AG04450 (cell line): Measurements from ENCODE around the gene C9orf57. TPM values are rescaled to one million over a fixed set of nuclear protein-coding genes. Genes with fewer than 3 reads are reported as not detected.

Experiments used
- CTCF ChIA-PET: fragments of 300-600, 350-600 bp; formaldehyde crosslinking; extraction: SDS; loops from one replicate; lab custom pipeline; 2022; ENCODE audit warnings: antibody characterized with exemption, inconsistent platforms; lab: Charles Lee
- POLR2A ChIA-PET: fragments of 350-600 bp; formaldehyde crosslinking; extraction: SDS; loops from one replicate; lab custom pipeline; 2021; ENCODE audit warnings: antibody characterized with exemption, inconsistent platforms; lab: Yijun Ruan, JAX
- DNase-seq: peaks from one replicate; pipeline ENCODE4 v3.0.0-alpha.2; 2011; ENCODE audit warnings: low read depth, low spot score
- H3K27ac ChIP-seq: one replicate; pipeline ENCODE4 v1.5.1; 2012; ENCODE audit warnings: low read depth, low read length, control low read depth
- H3K27me3 ChIP-seq: one replicate; pipeline ENCODE4 v1.6.0; 2012; ENCODE audit warnings: low read length; ENCODE audit not compliant: control insufficient read depth, insufficient read depth
- H3K4me3 ChIP-seq: 2 replicates; pipeline ENCODE4 v1.5.1; 2011; ENCODE audit warnings: mild to moderate bottlenecking, low read depth, low read length, control low read depth
- H3K9me3 ChIP-seq: 2 replicates; pipeline ENCODE4 v1.5.1; 2012; ENCODE audit warnings: low read length; ENCODE audit not compliant: control insufficient read depth, insufficient read depth
- polyA plus RNA-seq: library from polyadenylated mRNA; depleted of rRNA; stranded (reverse); fragments of >200 nt; gene quantifications from 2 replicates; pipeline ENCODE4 v1.2.3, GENCODE V29; 2011
- TF ChIP-seq, protein P1 (sequence below): IDR thresholded peaks from 2 replicates; pipeline ENCODE4 v1.5.1; 2011; ENCODE audit warnings: low read depth, low read length, control low read depth, inconsistent platforms

C9orf57 gene
- polyA plus RNA-seq, 1 experiment: not detected

DNA sequence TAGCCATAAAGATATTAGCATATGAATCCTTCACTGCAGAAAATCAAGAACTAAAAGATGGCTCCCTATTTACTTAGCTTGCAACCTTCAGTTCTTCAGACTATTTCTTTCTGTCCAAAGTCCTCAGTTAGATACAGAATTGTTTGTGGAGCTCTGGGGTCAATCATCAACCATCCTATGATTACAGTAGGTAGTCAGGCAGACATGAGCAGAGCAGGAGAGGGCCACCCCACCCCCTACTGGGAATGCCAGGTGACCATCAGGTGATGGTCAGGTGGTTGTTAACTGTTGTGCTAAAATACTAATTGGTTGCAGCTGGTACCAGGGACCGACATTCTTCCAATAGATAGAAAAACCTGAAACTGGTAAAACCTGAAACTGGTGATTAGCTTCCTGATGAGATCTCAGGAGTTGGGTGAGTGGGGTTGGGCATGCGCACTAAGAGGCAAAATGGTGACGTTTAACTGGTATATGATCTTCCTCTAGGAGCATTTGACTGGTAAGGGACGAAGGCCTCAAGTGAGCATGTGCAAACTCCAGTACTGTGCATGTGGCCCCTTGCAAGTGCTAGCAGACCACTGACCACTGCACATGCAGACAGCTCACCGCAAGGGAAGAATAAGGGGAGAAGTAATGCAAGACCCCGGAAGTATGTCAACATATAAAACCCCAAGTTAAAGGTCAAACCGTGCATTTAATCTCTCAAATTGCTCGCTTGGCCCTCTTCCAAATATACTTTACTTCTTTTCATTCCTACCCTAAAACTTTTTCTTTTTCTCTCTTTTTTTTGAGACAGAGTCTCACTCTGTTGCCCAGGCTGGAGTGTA is 13.6 kb downstream of the C9orf57 start:
- ChIA-PET CTCF (interaction anchor here (0.7 to 2.8 kb wide), 3 partner anchors 8 to 775 kb away, joined by 4 to 16 read pairs (median 5); no protein-coding TSS in a partner anchor), POLR2A (no interaction called here)
- H3K4me3 ChIP-seq: no peak overlapping the region
- DNase-seq: no peak
- H3K27me3 ChIP-seq: peaks cover 4% of the 10 kb centered on the region
- no peak overlapping the region for H3K27ac ChIP-seq
- TF ChIP-seq, protein P1, sequence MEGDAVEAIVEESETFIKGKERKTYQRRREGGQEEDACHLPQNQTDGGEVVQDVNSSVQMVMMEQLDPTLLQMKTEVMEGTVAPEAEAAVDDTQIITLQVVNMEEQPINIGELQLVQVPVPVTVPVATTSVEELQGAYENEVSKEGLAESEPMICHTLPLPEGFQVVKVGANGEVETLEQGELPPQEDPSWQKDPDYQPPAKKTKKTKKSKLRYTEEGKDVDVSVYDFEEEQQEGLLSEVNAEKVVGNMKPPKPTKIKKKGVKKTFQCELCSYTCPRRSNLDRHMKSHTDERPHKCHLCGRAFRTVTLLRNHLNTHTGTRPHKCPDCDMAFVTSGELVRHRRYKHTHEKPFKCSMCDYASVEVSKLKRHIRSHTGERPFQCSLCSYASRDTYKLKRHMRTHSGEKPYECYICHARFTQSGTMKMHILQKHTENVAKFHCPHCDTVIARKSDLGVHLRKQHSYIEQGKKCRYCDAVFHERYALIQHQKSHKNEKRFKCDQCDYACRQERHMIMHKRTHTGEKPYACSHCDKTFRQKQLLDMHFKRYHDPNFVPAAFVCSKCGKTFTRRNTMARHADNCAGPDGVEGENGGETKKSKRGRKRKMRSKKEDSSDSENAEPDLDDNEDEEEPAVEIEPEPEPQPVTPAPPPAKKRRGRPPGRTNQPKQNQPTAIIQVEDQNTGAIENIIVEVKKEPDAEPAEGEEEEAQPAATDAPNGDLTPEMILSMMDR: no peak
- H3K9me3 ChIP-seq: no peaks in the 10 kb centered on the region

DNA sequence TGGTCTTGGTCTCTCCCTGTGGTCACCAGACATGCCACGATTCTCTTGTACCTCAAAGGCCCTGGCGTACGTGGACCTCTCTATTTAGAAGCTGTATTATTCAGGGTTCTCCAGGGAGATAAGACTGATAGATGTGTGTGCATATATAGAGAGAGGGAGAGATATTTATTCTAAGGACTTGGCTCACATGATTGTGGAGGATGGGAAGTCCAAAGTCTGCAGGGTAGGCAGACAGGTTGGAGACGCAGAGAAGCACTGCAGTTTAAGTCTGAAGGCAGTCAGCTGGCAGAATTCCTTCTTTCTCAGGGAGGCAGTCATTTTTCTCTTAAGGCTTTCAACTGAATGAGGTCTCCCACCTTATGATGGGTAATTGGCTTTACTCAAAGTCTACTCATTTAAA is 16.3 kb downstream of the C9orf57 start:
- no peak overlapping the region for H3K27ac ChIP-seq
- no peak for DNase-seq
- TF ChIP-seq, protein P1: no peak
- H3K4me3 ChIP-seq: no peak overlapping the region
- H3K27me3 ChIP-seq: peaks cover 6% of the 10 kb centered on the region
- ChIA-PET CTCF (interaction anchor here (1.5 kb wide), 1 partner anchor 19 kb away, joined by 5 read pairs; no protein-coding TSS in a partner anchor), POLR2A (no interaction called here)
- H3K9me3 ChIP-seq: no peaks in the 10 kb centered on the region

DNA sequence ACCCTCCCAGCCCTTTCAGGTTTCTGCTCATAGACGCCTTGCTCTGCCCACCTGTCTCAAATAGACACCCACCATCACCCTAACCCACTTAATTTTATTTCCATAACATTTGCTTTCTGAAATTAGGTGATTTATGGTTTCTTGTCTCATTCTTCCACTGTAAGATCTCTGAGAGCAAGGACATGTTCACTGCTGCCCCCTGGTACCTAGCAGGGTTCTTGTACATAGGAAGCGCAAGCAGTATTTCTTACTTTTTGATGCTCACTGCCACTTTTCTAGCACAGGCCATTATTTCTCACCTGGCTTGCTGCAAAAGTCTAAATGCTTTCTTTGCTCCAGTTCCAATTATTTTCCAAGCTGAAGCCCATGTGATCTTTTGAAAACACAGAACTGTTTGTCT is 16.8 kb downstream of the C9orf57 start:
- H3K27ac ChIP-seq: no peak overlapping the region
- no peak for DNase-seq
- TF ChIP-seq, protein P1: 0 out of 2 replicates have a peak, but pooled peaks have one; percentile 4
- POLR2A ChIA-PET: no interaction called here
- peaks cover 6% of the 10 kb centered on the region for H3K27me3 ChIP-seq
- no peak overlapping the region for H3K4me3 ChIP-seq
- H3K9me3 ChIP-seq: no peaks in the 10 kb centered on the region
- CTCF ChIA-PET: interaction anchor here (1.5 kb wide), 1 partner anchor 18 kb away, joined by 5 read pairs; no protein-coding TSS in a partner anchor

DNA sequence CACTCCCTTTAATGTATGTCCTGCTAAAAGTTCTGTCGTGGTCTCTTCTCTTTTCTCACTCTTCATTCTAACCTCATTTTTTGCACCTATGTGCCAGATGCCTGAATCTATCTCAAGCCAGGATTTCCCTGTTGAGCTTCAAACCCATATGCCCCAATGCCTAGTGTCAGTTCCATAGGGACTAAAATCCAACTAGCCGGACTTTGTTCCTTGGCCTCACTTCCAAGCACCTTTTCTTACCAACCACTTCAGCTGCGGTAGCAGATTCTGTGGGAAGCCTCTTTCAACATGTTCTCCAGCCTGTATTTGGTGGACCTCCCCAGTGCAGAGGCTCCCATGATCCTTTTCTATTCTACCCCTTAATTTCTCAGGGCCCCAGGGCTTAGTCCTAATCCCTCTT is 17.5 kb downstream of the C9orf57 start:
- CTCF ChIA-PET: no interaction called here

More for the DNA sequence above, 17.5 kb downstream of the C9orf57 start:
- POLR2A ChIA-PET: no interaction called here
- Histone ChIP-seq H3K9me3 (no peaks in the 10 kb centered on the region), H3K27ac (no peak overlapping the region), H3K27me3 (peaks cover 6% of the 10 kb centered on the region), H3K4me3 (no peak overlapping the region)
- TF ChIP-seq, protein P1: no peak
- no peak for DNase-seq
